KMS-11 (cell line): ENCODE measurements around the gene NHSL1.

Source experiments
- H2AFZ ChIP-seq: fragments of 200-600 bp; sonication (generic); 2 replicates; pipeline ENCODE4 v1.6.1; 2016; ENCODE audit warnings: antibody characterized with exemption, mixed run types, low read depth
- H3K27ac ChIP-seq: fragments of 200-600 bp; sonication (generic); 2 replicates; pipeline ENCODE4 v1.6.1; 2016; ENCODE audit warnings: mild to moderate bottlenecking, mixed run types
- H3K27me3 ChIP-seq: fragments of 200-600 bp; sonication (generic); 2 replicates; pipeline ENCODE4 v1.6.1; 2017; ENCODE audit warnings: mild to moderate bottlenecking, low read depth, mixed run types, moderate library complexity; ENCODE audit not compliant: insufficient read depth
- H3K36me3 ChIP-seq: fragments of 200-600 bp; sonication (generic); 2 replicates; pipeline ENCODE4 v1.6.1; 2017; ENCODE audit warnings: mild to moderate bottlenecking, mixed run types; ENCODE audit not compliant: insufficient read depth
- H3K4me1 ChIP-seq: fragments of 200-600 bp; sonication (generic); 2 replicates; pipeline ENCODE4 v1.6.1; 2016; ENCODE audit warnings: mild to moderate bottlenecking, low read depth, mixed run types; ENCODE audit not compliant: poor library complexity, severe bottlenecking
- H3K4me2 ChIP-seq: fragments of 200-600 bp; sonication (generic); 2 replicates; pipeline ENCODE4 v1.7.0; 2016; ENCODE audit warnings: mild to moderate bottlenecking, mixed run types
- H3K4me3 ChIP-seq: fragments of 200-600 bp; sonication (generic); IDR thresholded peaks from 2 replicates; pipeline ENCODE4 v1.6.1; 2017; ENCODE audit warnings: low read depth, low read length, mixed read lengths; ENCODE audit not compliant: insufficient read depth
- H3K79me2 ChIP-seq: fragments of 200-600 bp; sonication (generic); 2 replicates; pipeline ENCODE4 v1.6.1; 2016; ENCODE audit warnings: low read depth, mixed run types; ENCODE audit not compliant: insufficient read depth
- H3K9ac ChIP-seq: fragments of 200-600 bp; sonication (generic); 2 replicates; pipeline ENCODE4 v1.6.1; 2016; ENCODE audit warnings: mild to moderate bottlenecking, mixed run types
- H4K20me1 ChIP-seq: fragments of 200-600 bp; sonication (generic); 2 replicates; pipeline ENCODE4 v1.6.1; 2016; ENCODE audit warnings: mild to moderate bottlenecking, mixed run types; ENCODE audit not compliant: insufficient read depth
- TF ChIP-seq, protein P1 (sequence below): fragments of 200-600 bp; sonication (generic); conservative IDR thresholded peaks from 2 replicates; pipeline ENCODE4 v1.6.1; 2017; ENCODE audit warnings: low read depth, mild to moderate bottlenecking, antibody characterized with exemption, low read length, moderate library complexity, mixed read lengths

The NHSL1 gene

GRCh38 chr6:138500867-138501446 is 1.7 kb upstream of the NHSL1 start:
- no peak overlapping the region for H3K9ac ChIP-seq
- TF ChIP-seq, protein P1, sequence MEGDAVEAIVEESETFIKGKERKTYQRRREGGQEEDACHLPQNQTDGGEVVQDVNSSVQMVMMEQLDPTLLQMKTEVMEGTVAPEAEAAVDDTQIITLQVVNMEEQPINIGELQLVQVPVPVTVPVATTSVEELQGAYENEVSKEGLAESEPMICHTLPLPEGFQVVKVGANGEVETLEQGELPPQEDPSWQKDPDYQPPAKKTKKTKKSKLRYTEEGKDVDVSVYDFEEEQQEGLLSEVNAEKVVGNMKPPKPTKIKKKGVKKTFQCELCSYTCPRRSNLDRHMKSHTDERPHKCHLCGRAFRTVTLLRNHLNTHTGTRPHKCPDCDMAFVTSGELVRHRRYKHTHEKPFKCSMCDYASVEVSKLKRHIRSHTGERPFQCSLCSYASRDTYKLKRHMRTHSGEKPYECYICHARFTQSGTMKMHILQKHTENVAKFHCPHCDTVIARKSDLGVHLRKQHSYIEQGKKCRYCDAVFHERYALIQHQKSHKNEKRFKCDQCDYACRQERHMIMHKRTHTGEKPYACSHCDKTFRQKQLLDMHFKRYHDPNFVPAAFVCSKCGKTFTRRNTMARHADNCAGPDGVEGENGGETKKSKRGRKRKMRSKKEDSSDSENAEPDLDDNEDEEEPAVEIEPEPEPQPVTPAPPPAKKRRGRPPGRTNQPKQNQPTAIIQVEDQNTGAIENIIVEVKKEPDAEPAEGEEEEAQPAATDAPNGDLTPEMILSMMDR, result no peak
- H3K4me1 ChIP-seq, result no peaks in the 10 kb centered on the region
- no peak overlapping the region for H3K4me3 ChIP-seq
- H2AFZ ChIP-seq, result no peak overlapping the region
- no peaks in the 10 kb centered on the region for H4K20me1 ChIP-seq
- H3K36me3 ChIP-seq, result no peaks in the 10 kb centered on the region
- no peaks in the 10 kb centered on the region for H3K27me3 ChIP-seq
- H3K79me2 ChIP-seq, result no peaks in the 10 kb centered on the region
- no peak overlapping the region for H3K4me2 ChIP-seq
- H3K27ac ChIP-seq, result no peak overlapping the region

- H4K20me1 ChIP-seq, result no peaks in the 10 kb centered on the region
- H3K36me3 ChIP-seq, result no peaks in the 10 kb centered on the region
- TF ChIP-seq, protein P1, result no peak
- H3K27ac ChIP-seq, result no peak overlapping the region
- H2AFZ ChIP-seq, result no peak overlapping the region
- H3K27me3 ChIP-seq, result no peaks in the 10 kb centered on the region
- no peak overlapping the region for H3K9ac ChIP-seq
- no peaks in the 10 kb centered on the region for H3K4me1 ChIP-seq
- no peak overlapping the region for H3K4me2 ChIP-seq
- no peaks in the 10 kb centered on the region for H3K79me2 ChIP-seq
- no peak overlapping the region for H3K4me3 ChIP-seq
Measured at GRCh38 chr6:138500045-138500665, 861 bp upstream of the NHSL1 start.

DNA sequence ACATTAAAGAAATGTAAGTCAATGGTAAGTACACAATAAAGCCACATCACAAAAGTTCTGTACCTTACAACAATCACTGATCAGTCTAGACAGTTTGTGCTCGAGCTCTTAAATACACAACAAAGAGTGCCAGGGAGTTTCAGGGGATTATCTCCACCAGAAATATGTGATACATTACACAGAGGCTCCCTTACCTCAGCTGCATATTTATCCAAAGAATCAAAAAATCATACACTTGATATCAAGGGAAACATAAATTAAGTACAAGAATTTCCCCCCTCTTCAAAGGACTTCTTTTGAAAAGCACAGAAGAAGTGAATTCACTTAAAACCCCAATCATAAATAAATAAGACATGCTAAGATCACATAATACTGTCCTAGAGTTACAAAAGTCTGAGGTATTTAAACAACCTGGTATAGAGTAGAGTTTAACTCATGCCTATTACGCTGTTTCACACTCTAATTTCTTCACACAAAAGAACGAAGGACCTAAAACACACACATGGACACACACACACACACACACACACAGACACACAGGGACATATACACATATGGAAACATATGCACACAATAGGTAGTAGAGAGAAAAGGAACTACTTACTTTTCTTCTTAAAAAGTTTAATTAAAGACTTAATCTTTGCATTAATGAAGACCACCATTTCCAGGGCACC is 528 bp downstream of the NHSL1 start:
- H3K27ac ChIP-seq, result no peak overlapping the region

GRCh38 chr6:138497286-138497685 is 2.0 kb downstream of the NHSL1 start:
- H3K9ac ChIP-seq, result no peak overlapping the region
- no peak overlapping the region for H3K4me2 ChIP-seq
- H4K20me1 ChIP-seq, result no peaks in the 10 kb centered on the region
- no peaks in the 10 kb centered on the region for H3K79me2 ChIP-seq
- no peak overlapping the region for H3K27ac ChIP-seq
- no peak overlapping the region for H2AFZ ChIP-seq
- no peaks in the 10 kb centered on the region for H3K4me1 ChIP-seq
- no peaks in the 10 kb centered on the region for H3K36me3 ChIP-seq
- no peaks in the 10 kb centered on the region for H3K27me3 ChIP-seq
- TF ChIP-seq, protein P1, result no peak
- no peak overlapping the region for H3K4me3 ChIP-seq

More for the DNA sequence above, 528 bp downstream of the NHSL1 start:
- Histone ChIP-seq H3K4me2 (no peak overlapping the region), H3K9ac (no peak overlapping the region), H2AFZ (no peak overlapping the region), H4K20me1 (no peaks in the 10 kb centered on the region), H3K27me3 (no peaks in the 10 kb centered on the region), H3K79me2 (no peaks in the 10 kb centered on the region), H3K4me1 (no peaks in the 10 kb centered on the region), H3K4me3 (no peak overlapping the region), H3K36me3 (no peaks in the 10 kb centered on the region)
- TF ChIP-seq, protein P1, result no peak
